ENCODE measurements around the gene SMIM28.

DNA sequence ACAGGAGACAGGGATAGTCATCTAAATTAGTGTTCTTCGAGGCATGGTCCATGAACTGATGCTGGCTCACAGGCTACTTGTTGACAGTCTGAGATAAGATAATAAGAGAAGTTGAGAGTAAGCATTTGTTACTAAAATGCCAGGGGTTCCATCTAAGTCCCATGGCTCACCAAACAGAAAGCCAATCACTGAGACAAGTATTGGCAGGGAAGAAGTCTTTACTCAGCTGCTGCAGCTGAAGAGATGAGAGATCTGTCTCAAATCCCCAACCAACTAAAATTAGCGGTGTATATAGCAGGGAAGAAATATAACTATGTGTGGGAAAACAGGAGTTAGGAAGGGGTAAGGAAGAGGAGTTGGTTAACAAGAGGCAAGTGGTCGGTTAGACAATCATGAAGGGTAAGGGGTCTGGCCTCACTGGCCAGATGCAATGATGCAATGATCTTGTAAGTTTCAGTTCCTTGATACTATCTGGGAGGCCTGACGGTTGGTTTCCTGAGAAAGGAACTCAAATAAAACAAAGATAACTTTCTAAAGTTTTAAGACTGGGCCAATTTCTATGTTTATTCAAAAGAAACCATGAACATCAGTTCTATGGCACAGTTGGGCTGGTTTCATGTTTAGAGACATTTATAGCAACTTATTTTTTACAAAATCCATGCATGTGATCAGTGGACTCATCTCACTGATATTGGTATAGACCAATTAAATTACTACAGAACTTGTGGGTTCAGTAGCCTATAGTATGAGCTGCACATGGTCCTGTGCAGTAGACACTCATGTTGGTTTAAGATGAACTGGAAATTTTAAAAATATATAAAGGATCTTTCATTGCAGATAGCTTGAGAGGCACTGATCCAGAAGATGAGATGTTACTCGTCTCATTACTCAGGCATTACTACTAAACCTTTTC, 16.4 kb downstream of the SMIM28 start:
- TF ChIP-seq, protein P1, sequence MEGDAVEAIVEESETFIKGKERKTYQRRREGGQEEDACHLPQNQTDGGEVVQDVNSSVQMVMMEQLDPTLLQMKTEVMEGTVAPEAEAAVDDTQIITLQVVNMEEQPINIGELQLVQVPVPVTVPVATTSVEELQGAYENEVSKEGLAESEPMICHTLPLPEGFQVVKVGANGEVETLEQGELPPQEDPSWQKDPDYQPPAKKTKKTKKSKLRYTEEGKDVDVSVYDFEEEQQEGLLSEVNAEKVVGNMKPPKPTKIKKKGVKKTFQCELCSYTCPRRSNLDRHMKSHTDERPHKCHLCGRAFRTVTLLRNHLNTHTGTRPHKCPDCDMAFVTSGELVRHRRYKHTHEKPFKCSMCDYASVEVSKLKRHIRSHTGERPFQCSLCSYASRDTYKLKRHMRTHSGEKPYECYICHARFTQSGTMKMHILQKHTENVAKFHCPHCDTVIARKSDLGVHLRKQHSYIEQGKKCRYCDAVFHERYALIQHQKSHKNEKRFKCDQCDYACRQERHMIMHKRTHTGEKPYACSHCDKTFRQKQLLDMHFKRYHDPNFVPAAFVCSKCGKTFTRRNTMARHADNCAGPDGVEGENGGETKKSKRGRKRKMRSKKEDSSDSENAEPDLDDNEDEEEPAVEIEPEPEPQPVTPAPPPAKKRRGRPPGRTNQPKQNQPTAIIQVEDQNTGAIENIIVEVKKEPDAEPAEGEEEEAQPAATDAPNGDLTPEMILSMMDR (IDR thresholded peaks at IDR 0.05; ENCODE audit: low read depth, low read length, poor library complexity, severe bottlenecking), result no peak
- no peak for TF ChIP-seq EZH2phosphoT487 (IDR thresholded peaks at IDR 0.05; ENCODE audit: borderline replicate concordance, low read length)
